ENCODE data around the gene NOL11.
"Not testable (repeated sequence)": the region's sequence is repeated elsewhere in the genome, so short reads cannot be mapped to it uniquely, and the experiment has no call there.

NOL11 gene

DNA sequence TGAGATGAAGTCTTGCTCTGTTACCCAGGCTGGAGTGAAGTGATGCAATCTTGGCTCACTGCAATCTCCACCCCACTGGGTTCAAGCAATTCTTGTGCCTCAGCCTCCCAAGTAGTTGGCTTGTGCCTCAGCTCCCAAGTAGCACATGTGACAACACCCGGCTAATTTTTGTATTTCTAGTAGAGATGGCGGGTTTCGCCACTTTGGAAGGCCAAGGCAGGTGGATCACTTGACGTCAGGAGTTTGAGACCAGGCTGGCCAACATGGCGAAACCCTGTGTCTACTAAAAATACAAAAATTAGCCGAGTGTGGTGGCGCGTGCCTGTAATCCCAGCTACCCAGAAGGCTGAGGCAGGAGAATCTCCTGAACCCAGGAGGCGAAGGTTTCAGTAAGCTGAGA lies 39.0 kb downstream of the NOL11 start:
- DNase-seq: not testable (repeated sequence)

DNA sequence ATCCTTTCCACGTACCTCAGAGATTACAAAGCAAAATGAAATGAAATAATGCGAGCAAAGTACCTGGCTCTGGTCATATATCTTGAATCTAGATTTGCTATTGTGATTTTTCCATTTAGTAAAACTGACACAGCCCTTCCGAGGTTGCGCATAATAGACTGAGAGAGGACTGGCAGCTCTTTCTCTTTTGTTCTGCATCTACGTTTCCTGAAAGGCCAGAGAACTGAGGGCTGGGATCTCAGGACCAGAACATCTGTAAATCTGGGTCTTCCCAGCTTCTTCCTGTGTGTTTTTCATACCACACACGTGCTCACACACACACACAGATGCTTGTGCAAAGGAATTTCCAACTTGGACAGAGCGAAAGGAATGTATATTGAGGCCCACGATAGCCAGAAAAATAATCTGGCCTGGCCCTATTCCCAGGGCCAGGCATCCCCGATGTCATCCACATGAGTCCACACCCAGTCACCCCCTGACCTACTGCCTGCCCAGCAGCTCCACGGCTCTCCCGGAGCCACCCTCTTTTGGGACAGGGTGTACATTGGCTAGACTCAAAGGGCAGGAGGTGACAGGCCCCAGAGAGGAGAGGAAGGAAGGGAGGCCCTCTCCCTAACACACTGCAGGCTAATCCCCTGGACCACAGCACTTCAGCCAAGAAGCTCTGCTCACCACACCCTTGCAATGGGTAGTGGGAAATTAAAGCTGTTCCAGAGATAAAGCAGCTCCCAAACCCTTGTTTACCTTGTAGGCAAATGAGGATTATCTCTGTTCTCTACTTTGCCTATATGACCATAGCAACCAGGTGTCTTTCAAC lies 41.8 kb downstream of the NOL11 start:
- no peak for DNase-seq

DNA sequence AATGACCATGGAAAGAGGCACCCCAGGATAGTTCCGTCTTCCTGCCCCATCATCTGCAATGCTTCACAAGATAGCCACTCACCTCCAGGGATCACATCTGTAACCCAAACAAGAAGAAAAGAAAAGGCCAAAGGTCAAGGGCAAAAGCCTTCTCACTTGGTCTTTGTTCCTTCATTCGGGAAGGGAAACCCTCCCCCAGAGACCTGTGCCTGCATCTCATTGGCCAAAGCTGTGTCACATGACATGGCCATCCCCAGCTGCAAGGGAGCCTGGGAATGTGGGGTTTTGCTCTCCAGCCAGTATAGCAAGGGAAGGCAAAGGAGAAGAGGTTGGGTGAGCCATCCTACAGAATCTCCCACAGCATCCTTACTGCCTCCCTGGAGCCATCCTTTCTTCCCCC lies 47.9 kb downstream of the NOL11 start:
- DNase-seq: no peak

DNA sequence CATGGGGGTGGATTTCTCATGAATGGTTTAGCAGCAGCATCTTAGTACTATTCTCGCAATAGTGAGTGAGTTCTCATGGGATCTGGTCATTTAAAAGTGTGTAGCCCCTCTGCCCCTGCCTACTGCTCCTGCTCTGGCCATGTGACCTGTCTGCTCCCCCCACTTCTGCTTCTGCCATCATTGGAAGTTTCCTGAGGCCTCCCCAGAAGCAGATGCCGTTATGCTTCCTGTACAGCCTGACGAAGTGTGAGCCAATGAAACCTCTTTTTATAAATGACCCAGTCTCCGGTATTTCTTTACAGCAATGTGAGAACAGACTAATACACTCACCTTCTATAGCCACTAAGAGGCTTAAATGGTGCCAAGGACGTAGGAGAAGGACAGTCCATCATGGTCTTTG lies 51.5 kb downstream of the NOL11 start:
- DNase-seq: no peak

DNA sequence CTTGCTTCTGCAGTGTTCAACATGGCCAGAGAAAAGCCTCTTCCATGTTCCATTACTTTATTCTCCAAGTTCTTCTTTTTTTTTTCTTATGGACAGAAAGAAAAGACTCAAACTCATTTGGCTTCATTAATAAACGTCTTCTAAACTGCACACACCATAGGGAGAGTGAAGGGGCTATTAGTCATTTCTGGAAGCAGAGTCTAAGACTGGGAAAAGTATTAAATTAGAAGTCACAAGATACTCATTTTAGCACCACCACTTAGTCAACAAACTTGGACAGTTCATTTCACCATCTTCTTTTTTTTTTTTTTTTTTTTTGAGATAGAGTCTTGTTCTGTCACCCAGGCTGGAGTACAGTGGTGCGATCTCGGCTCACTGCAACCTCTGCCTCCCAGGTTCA lies 52.8 kb downstream of the NOL11 start:
- no peak for DNase-seq

DNA sequence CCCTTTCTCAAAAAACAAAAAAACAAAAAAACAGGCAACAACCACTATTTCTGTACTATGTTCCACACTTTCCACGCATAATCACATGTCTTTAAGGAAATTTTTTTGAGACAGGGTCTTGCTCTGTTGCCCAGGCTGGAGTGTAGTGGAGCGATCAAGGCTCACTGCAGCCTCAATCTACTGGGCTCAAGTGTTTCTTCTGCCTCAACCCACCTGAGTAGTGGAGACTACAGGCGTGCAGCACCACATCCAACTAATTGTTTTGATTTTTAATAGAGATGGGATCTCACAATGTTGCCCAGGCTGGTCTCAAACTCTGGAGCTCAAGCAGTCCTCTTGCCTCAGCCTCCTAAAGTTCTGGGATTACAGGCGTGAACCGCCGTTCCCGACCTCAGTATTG lies 54.9 kb downstream of the NOL11 start:
- DNase-seq: no peak

DNA sequence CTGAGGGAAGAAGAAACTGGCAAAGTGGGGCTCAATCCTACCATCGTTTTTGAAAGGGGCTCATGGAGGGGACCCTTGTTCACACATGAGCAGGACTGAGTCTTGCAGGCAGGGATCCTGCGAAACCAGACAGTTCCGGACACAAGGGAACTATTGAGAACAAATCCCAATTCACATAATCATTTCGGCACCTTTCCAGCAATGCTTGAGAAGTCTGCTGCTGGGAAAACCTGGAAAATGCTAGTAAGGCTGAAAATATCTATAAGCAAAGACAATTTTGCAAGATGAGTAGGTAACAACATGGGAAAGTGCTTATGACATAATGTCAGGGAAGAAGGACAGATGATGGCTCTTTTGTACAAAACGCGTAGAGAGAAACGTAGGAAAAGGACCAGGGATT lies 55.5 kb downstream of the NOL11 start:
- DNase-seq: no peak

- no peak for DNase-seq
These were observed 61.4 kb downstream of the NOL11 start for GRCh38 chr17:67779098-67779672.

- no peak for DNase-seq
These were observed 66.8 kb downstream of the NOL11 start for GRCh38 chr17:67784364-67785121.

DNA sequence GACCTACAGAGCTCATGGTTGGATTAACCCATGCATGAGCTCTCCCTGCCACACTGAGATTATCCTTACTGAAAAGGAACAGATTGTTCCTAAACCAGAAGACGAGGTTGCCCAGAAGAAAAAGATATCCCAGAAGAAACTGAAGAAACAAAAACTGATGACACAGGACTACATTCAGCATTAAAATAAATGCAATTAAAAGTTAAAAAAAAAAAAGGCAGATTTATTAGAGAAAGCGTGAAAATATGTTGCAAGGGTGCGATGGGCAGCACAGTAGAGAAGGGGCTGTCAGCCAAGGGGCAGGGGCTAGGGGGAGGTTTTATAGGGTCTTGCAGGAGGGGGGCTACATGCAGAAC lies 67.4 kb downstream of the NOL11 start:
- DNase-seq: no peak

DNA sequence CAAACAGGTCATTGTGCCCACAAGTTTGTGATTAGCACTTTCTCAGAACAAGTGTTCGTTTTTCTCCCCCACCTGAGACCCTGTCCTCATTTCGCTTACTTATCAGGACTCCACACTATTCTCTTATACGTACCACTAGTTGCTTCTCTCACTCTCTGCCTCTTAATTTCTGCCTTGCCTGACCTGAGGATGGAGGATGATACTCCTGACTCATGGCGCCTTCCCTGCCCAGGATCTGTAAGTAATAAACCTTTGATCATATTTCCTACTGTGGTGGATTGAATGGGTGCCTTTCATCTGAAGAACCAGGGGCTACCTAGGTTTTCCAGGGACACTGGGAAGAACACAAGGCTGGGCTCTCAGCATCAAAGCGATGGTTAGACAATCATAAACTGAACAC lies 67.8 kb downstream of the NOL11 start:
- no peak for DNase-seq

Data from NCI-H1436 (cell line).